Urinary bladder (tissue), 4 donors: ENCODE data around the gene SSH2. TPM values are rescaled to one million over a fixed set of nuclear protein-coding genes. Genes with fewer than 3 reads are reported as not detected.
"Not testable (repeated sequence)": the region's sequence is repeated elsewhere in the genome, so short reads cannot be mapped to it uniquely, and the experiment has no call there.

Experiments
- DNase-seq: peaks from one replicate; pipeline ENCODE4 v3.0.0-alpha.2; 2015; ENCODE audit errors: extremely low spot score
- H3K27ac ChIP-seq: one replicate; pipeline ENCODE4 v1.5.1; 2013; ENCODE audit warnings: low read depth, mild to moderate bottlenecking, moderate library complexity
- H3K36me3 ChIP-seq: one replicate; pipeline ENCODE4 v1.6.1; 2013; ENCODE audit warnings: mild to moderate bottlenecking, moderate library complexity; ENCODE audit not compliant: insufficient read depth
- H3K4me1 ChIP-seq: one replicate; pipeline ENCODE4 v1.6.1; 2013; ENCODE audit warnings: mild to moderate bottlenecking, moderate library complexity; ENCODE audit not compliant: insufficient read depth
- H3K4me3 ChIP-seq: one replicate; pipeline ENCODE4 v1.5.1; 2013; ENCODE audit warnings: low read depth, low read length
- WGBS: extraction: QIAGEN DNeasy Blood & Tissue Kit; methylation state at CpG from one replicate; pipeline ENCODE4 v1.1.7; 2013; 5-methylcytosine and 5-hydroxymethylcytosine counted together
- polyA plus RNA-seq: library from polyadenylated mRNA; stranded (reverse); fragments of 200-250 nt; gene quantifications from one replicate; pipeline ENCODE4 v1.2.3, GENCODE V29; 2013
- total RNA-seq: library from RNA; depleted of rRNA; stranded (reverse); fragments of >200 nt; gene quantifications from one replicate; pipeline ENCODE4 v1.2.3, GENCODE V29; 2014
- donor health status: healthy with polysubstance abuse.
- donor health status: healthy.

Gene SSH2
- total and polyA plus RNA-seq, 2 donors: 11.9 to 18.0 TPM

GRCh38 chr17:29693751-29694150, 236.3 kb downstream of the SSH2 start:
- no peak overlapping the region for H3K27ac ChIP-seq
- peaks cover 1% of the 10 kb centered on the region for H3K36me3 ChIP-seq
- WGBS: 86% methylated on average over 3 of the region's 3 CpGs
- no peak overlapping the region for H3K4me3 ChIP-seq
- DNase-seq: no peak
- no peaks in the 10 kb centered on the region for H3K4me1 ChIP-seq

- H3K27ac ChIP-seq: no peak overlapping the region
- H3K4me1 ChIP-seq: no peaks in the 10 kb centered on the region
- H3K4me3 ChIP-seq: no peak overlapping the region
- 52% methylated on average over 2 of the region's 2 CpGs for WGBS
- DNase-seq: no peak
- H3K36me3 ChIP-seq: no peaks in the 10 kb centered on the region
These were observed 242.4 kb downstream of the SSH2 start for GRCh38 chr17:29687596-29687995.

GRCh38 chr17:29686993-29687590, 242.9 kb downstream of the SSH2 start:
- DNase-seq: no peak
- 77% methylated on average over 4 of the region's 4 CpGs for WGBS
- H3K4me3 ChIP-seq: no peak overlapping the region
- no peaks in the 10 kb centered on the region for H3K36me3 ChIP-seq
- no peak overlapping the region for H3K27ac ChIP-seq
- H3K4me1 ChIP-seq: no peaks in the 10 kb centered on the region

- Histone ChIP-seq H3K36me3 (no peaks in the 10 kb centered on the region), H3K4me3 (no peak overlapping the region), H3K27ac (peak overlapping the region; percentile 54), H3K4me1 (no peaks in the 10 kb centered on the region)
- no peak for DNase-seq
- WGBS: 79% methylated on average over 1 of the region's 1 CpG
These were observed 246.5 kb downstream of the SSH2 start for GRCh38 chr17:29683481-29683880.

GRCh38 chr17:29682987-29683386, 247.0 kb downstream of the SSH2 start:
- Histone ChIP-seq H3K27ac (peak overlapping the region; percentile 67), H3K36me3 (no peaks in the 10 kb centered on the region), H3K4me1 (no peaks in the 10 kb centered on the region), H3K4me3 (no peak overlapping the region)
- no peak for DNase-seq
- WGBS: 57% methylated on average over 3 of the region's 3 CpGs

GRCh38 chr17:29682054-29682453, 248.0 kb downstream of the SSH2 start:
- DNase-seq: no peak
- Histone ChIP-seq H3K4me3 (no peak overlapping the region), H3K36me3 (no peaks in the 10 kb centered on the region), H3K4me1 (no peaks in the 10 kb centered on the region), H3K27ac (peak overlapping the region; percentile 23)
- WGBS: 71% methylated on average over 2 of the region's 2 CpGs

- no peak for DNase-seq
- WGBS: 31% methylated on average over 1 of the region's 1 CpG
- no peak overlapping the region for H3K4me3 ChIP-seq
- H3K36me3 ChIP-seq: no peaks in the 10 kb centered on the region
- H3K4me1 ChIP-seq: no peaks in the 10 kb centered on the region
- H3K27ac ChIP-seq: no peak overlapping the region
These were observed 252.2 kb downstream of the SSH2 start for GRCh38 chr17:29677824-29678223.

- no peaks in the 10 kb centered on the region for H3K4me1 ChIP-seq
- no peaks in the 10 kb centered on the region for H3K36me3 ChIP-seq
- no peak overlapping the region for H3K27ac ChIP-seq
- no peak overlapping the region for H3K4me3 ChIP-seq
- 51% methylated on average over 3 of the region's 3 CpGs for WGBS
- DNase-seq: no peak
These were observed 252.7 kb downstream of the SSH2 start for GRCh38 chr17:29677221-29677791.

GRCh38 chr17:29675961-29676360, 254.1 kb downstream of the SSH2 start:
- not testable (repeated sequence) for H3K4me1 ChIP-seq, H3K27ac ChIP-seq, H3K36me3 ChIP-seq, H3K4me3 ChIP-seq, DNase-seq
- 93% methylated on average over 8 of the region's 8 CpGs for WGBS

- Histone ChIP-seq H3K4me3 (no peak overlapping the region), H3K36me3 (no peaks in the 10 kb centered on the region), H3K4me1 (no peaks in the 10 kb centered on the region), H3K27ac (no peak overlapping the region)
- WGBS: 74% methylated on average over 1 of the region's 1 CpG
- DNase-seq: no peak
These were observed 255.7 kb downstream of the SSH2 start for GRCh38 chr17:29674281-29674680.

GRCh38 chr17:29671661-29672060, 258.4 kb downstream of the SSH2 start:
- no peaks in the 10 kb centered on the region for H3K4me1 ChIP-seq
- WGBS: 93% methylated on average over 5 of the region's 5 CpGs
- H3K4me3 ChIP-seq: no peak overlapping the region
- no peak for DNase-seq
- H3K36me3 ChIP-seq: peaks cover 3% of the 10 kb centered on the region
- H3K27ac ChIP-seq: no peak overlapping the region

GRCh38 chr17:29669266-29669665, 260.8 kb downstream of the SSH2 start:
- H3K36me3 ChIP-seq: peaks cover 3% of the 10 kb centered on the region
- no peak for DNase-seq
- no peaks in the 10 kb centered on the region for H3K4me1 ChIP-seq
- H3K27ac ChIP-seq: no peak overlapping the region
- no peak overlapping the region for H3K4me3 ChIP-seq

GRCh38 chr17:29667969-29668368, 262.1 kb downstream of the SSH2 start:
- no peak for DNase-seq
- Histone ChIP-seq H3K4me1 (no peaks in the 10 kb centered on the region), H3K4me3 (no peak overlapping the region), H3K36me3 (peaks cover 3% of the 10 kb centered on the region), H3K27ac (no peak overlapping the region)

GRCh38 chr17:29665481-29665810, 264.6 kb downstream of the SSH2 start:
- Histone ChIP-seq H3K4me3 (no peak overlapping the region), H3K36me3 (peaks cover 3% of the 10 kb centered on the region), H3K27ac (peak overlapping the region; percentile 50), H3K4me1 (no peaks in the 10 kb centered on the region)
- no peak for DNase-seq
- WGBS: 29% methylated on average over 1 of the region's 1 CpG
